KMS-11 (cell line): ENCODE results near the gene ART3.

Experiments used
- H2AFZ ChIP-seq: fragments of 200-600 bp; sonication (generic); 2 replicates; pipeline ENCODE4 v1.6.1; 2016; ENCODE audit warnings: antibody characterized with exemption, mixed run types, low read depth
- H3K27ac ChIP-seq: fragments of 200-600 bp; sonication (generic); 2 replicates; pipeline ENCODE4 v1.6.1; 2016; ENCODE audit warnings: mild to moderate bottlenecking, mixed run types
- H3K27me3 ChIP-seq: fragments of 200-600 bp; sonication (generic); 2 replicates; pipeline ENCODE4 v1.6.1; 2017; ENCODE audit warnings: mild to moderate bottlenecking, low read depth, mixed run types, moderate library complexity; ENCODE audit not compliant: insufficient read depth
- H3K36me3 ChIP-seq: fragments of 200-600 bp; sonication (generic); 2 replicates; pipeline ENCODE4 v1.6.1; 2017; ENCODE audit warnings: mild to moderate bottlenecking, mixed run types; ENCODE audit not compliant: insufficient read depth
- H3K4me1 ChIP-seq: fragments of 200-600 bp; sonication (generic); 2 replicates; pipeline ENCODE4 v1.6.1; 2016; ENCODE audit warnings: mild to moderate bottlenecking, low read depth, mixed run types; ENCODE audit not compliant: poor library complexity, severe bottlenecking
- H3K4me2 ChIP-seq: fragments of 200-600 bp; sonication (generic); 2 replicates; pipeline ENCODE4 v1.7.0; 2016; ENCODE audit warnings: mild to moderate bottlenecking, mixed run types
- H3K4me3 ChIP-seq: fragments of 200-600 bp; sonication (generic); IDR thresholded peaks from 2 replicates; pipeline ENCODE4 v1.6.1; 2017; ENCODE audit warnings: low read depth, low read length, mixed read lengths; ENCODE audit not compliant: insufficient read depth
- H3K79me2 ChIP-seq: fragments of 200-600 bp; sonication (generic); 2 replicates; pipeline ENCODE4 v1.6.1; 2016; ENCODE audit warnings: low read depth, mixed run types; ENCODE audit not compliant: insufficient read depth
- H3K9ac ChIP-seq: fragments of 200-600 bp; sonication (generic); 2 replicates; pipeline ENCODE4 v1.6.1; 2016; ENCODE audit warnings: mild to moderate bottlenecking, mixed run types
- H4K20me1 ChIP-seq: fragments of 200-600 bp; sonication (generic); 2 replicates; pipeline ENCODE4 v1.6.1; 2016; ENCODE audit warnings: mild to moderate bottlenecking, mixed run types; ENCODE audit not compliant: insufficient read depth
- TF ChIP-seq, protein P1 (sequence below): fragments of 200-600 bp; sonication (generic); conservative IDR thresholded peaks from 2 replicates; pipeline ENCODE4 v1.6.1; 2017; ENCODE audit warnings: low read depth, mild to moderate bottlenecking, antibody characterized with exemption, low read length, moderate library complexity, mixed read lengths

The ART3 gene

GRCh38 chr4:76087007-76087769, 12.7 kb downstream of the ART3 start:
- no peaks in the 10 kb centered on the region for H3K79me2 ChIP-seq
- H3K4me3 ChIP-seq = no peak overlapping the region
- H3K36me3 ChIP-seq = no peaks in the 10 kb centered on the region
- H3K27ac ChIP-seq = no peak overlapping the region
- no peaks in the 10 kb centered on the region for H4K20me1 ChIP-seq
- TF ChIP-seq, protein P1, sequence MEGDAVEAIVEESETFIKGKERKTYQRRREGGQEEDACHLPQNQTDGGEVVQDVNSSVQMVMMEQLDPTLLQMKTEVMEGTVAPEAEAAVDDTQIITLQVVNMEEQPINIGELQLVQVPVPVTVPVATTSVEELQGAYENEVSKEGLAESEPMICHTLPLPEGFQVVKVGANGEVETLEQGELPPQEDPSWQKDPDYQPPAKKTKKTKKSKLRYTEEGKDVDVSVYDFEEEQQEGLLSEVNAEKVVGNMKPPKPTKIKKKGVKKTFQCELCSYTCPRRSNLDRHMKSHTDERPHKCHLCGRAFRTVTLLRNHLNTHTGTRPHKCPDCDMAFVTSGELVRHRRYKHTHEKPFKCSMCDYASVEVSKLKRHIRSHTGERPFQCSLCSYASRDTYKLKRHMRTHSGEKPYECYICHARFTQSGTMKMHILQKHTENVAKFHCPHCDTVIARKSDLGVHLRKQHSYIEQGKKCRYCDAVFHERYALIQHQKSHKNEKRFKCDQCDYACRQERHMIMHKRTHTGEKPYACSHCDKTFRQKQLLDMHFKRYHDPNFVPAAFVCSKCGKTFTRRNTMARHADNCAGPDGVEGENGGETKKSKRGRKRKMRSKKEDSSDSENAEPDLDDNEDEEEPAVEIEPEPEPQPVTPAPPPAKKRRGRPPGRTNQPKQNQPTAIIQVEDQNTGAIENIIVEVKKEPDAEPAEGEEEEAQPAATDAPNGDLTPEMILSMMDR = peak; percentile 76
- no peaks in the 10 kb centered on the region for H3K27me3 ChIP-seq
- H3K4me2 ChIP-seq = 0 out of 2 replicates have a peak overlapping the region, but pooled peaks have one; percentile 14
- no peak overlapping the region for H3K9ac ChIP-seq
- H3K4me1 ChIP-seq = peaks cover 3% of the 10 kb centered on the region
- H2AFZ ChIP-seq = peak overlapping the region; percentile 70

DNA sequence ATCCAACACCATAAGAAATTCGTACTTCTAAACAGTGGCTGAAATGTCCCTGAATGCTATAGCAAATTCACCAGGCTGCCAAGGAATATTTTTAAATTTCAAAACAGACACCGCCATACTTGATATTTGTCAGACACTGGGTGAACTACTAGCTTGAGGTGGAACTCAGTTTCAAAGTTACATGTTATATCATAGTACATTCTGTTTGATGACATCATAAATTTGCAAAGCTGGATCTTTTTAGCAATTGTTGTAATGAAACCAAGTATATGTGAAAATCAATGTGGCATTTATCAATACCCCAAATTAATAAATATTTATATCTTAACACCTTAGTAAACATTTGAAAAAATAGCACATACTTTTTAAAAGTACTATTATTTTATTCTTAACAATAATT, 14.2 kb downstream of the ART3 start:
- Histone ChIP-seq H3K4me2 (no peak overlapping the region), H4K20me1 (no peaks in the 10 kb centered on the region), H3K9ac (no peak overlapping the region), H3K79me2 (no peaks in the 10 kb centered on the region), H3K27me3 (no peaks in the 10 kb centered on the region), H3K4me3 (no peak overlapping the region), H2AFZ (no peak overlapping the region), H3K36me3 (no peaks in the 10 kb centered on the region), H3K27ac (no peak overlapping the region), H3K4me1 (peaks cover 3% of the 10 kb centered on the region)
- TF ChIP-seq, protein P1 = no peak

- H3K4me1 ChIP-seq = peaks cover 3% of the 10 kb centered on the region
- no peak overlapping the region for H3K4me2 ChIP-seq
- H3K36me3 ChIP-seq = no peaks in the 10 kb centered on the region
- H3K27me3 ChIP-seq = no peaks in the 10 kb centered on the region
- no peak overlapping the region for H2AFZ ChIP-seq
- no peaks in the 10 kb centered on the region for H3K79me2 ChIP-seq
- no peak overlapping the region for H3K9ac ChIP-seq
- TF ChIP-seq, protein P1 = no peak
- H3K4me3 ChIP-seq = no peak overlapping the region
- no peak overlapping the region for H3K27ac ChIP-seq
- H4K20me1 ChIP-seq = no peaks in the 10 kb centered on the region
Measured at GRCh38 chr4:76090241-76090691, 15.8 kb downstream of the ART3 start.

DNA sequence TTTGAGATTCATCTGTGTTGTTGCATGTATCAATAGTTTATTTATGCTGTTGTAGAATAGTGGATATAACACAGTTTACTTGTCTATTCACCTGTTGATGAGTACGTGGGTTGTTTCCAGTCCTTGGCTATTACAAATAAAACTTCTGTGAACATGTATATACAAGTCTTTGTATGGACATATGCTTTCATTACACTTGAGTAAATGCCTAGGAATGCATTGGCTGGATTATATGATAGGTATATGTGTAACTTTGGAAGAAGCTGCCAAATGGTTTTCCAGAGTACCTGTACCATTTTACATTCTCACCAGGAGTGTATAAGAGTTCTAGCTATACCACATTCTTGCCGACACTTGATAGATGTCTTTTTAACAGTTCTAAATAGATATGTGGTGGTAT, 16.5 kb downstream of the ART3 start:
- no peaks in the 10 kb centered on the region for H3K36me3 ChIP-seq
- no peaks in the 10 kb centered on the region for H3K79me2 ChIP-seq
- H3K4me1 ChIP-seq = peaks cover 3% of the 10 kb centered on the region
- H3K27ac ChIP-seq = no peak overlapping the region
- no peak overlapping the region for H3K4me3 ChIP-seq
- H2AFZ ChIP-seq = no peak overlapping the region
- no peak overlapping the region for H3K9ac ChIP-seq
- no peaks in the 10 kb centered on the region for H4K20me1 ChIP-seq
- no peaks in the 10 kb centered on the region for H3K27me3 ChIP-seq
- no peak overlapping the region for H3K4me2 ChIP-seq
- TF ChIP-seq, protein P1 = no peak
